ENCODE measurements around the gene GALR3. TPM values are rescaled to one million over a fixed set of nuclear protein-coding genes. Genes with fewer than 3 reads are reported as not detected.
A peak's percentile ranks its signal among the peaks of the same experiment; 100 is the strongest.

Gene GALR3
- total and polyA plus RNA-seq, 2 experiments from 2014 or later: not detected

GRCh38 chr22:37777122-37777687 lies 46.0 kb upstream of the GALR3 start:
- Histone ChIP-seq H3K79me2 (ENCODE audit: insufficient read depth) (no peaks in the 10 kb centered on the region), H3K27ac (peak overlapping the region; percentile 87), H4K20me1 (ENCODE audit: insufficient read depth) (no peaks in the 10 kb centered on the region), H3F3A (ENCODE audit: insufficient read depth) (peaks cover 32% of the 10 kb centered on the region), H3K27me3 (replicated peaks; ENCODE audit: insufficient read depth) (no peaks in the 10 kb centered on the region), H3K9me2 (ENCODE audit: insufficient read depth) (no peaks in the 10 kb centered on the region), H3K9ac (0 out of 2 replicates have a peak overlapping the region, but pooled peaks have one; percentile 6), H3K4me3 (no peak overlapping the region), H2AFZ (no peak overlapping the region), H3K4me1 (ENCODE audit: insufficient read depth) (peaks cover 34% of the 10 kb centered on the region), H3K9me3 (ENCODE audit: low read depth) (no peaks in the 10 kb centered on the region), H3K4me2 (ENCODE audit: unreplicated experiment) (peak overlapping the region; percentile 49), H3K36me3 (ENCODE audit: low read depth) (peaks cover 6% of the 10 kb centered on the region)
- 34 to 37% methylated on average over 11 of the region's 11 CpGs for WGBS, 2 experiments (ENCODE audit: low coverage in 1 of 2, low lambda C conversion rate in 2 of 2, missing lambda C conversion rate in 2 of 2)
- DNase-seq: peak; percentile 86
- in situ Hi-C loops (cut with MboI): no loop called here
- TF ChIP-seq EZH2phosphoT487 (IDR thresholded peaks at IDR 0.05; ENCODE audit: insufficient read depth, low read depth) (no peak), EZH2 (IDR thresholded peaks at IDR 0.05; ENCODE audit: insufficient read depth, poor library complexity, severe bottlenecking) (no peak)

GRCh38 chr22:37778370-37779009 lies 44.7 kb upstream of the GALR3 start:
- no peak for DNase-seq
- H3K9ac ChIP-seq: no peak overlapping the region
- H3K36me3 ChIP-seq (ENCODE audit: low read depth): peaks cover 2% of the 10 kb centered on the region
- H2AFZ ChIP-seq: no peak overlapping the region
- WGBS, 2 experiments (ENCODE audit: low coverage in 1 of 2, low lambda C conversion rate in 2 of 2, missing lambda C conversion rate in 2 of 2): 92 to 95% methylated on average over 10 of the region's 10 CpGs
- H3K27me3 ChIP-seq (replicated peaks; ENCODE audit: insufficient read depth): no peaks in the 10 kb centered on the region
- no peak overlapping the region for H3K4me3 ChIP-seq
- no peaks in the 10 kb centered on the region for H3K9me2 ChIP-seq (ENCODE audit: insufficient read depth)
- no peak overlapping the region for H3K4me2 ChIP-seq (ENCODE audit: unreplicated experiment)
- peaks cover 39% of the 10 kb centered on the region for H3K4me1 ChIP-seq (ENCODE audit: insufficient read depth)
- TF ChIP-seq EZH2phosphoT487 (IDR thresholded peaks at IDR 0.05; ENCODE audit: insufficient read depth, low read depth) (no peak), EZH2 (IDR thresholded peaks at IDR 0.05; ENCODE audit: insufficient read depth, poor library complexity, severe bottlenecking) (no peak)
- H3K27ac ChIP-seq: no peak overlapping the region
- H3K79me2 ChIP-seq (ENCODE audit: insufficient read depth): no peaks in the 10 kb centered on the region
- H3K9me3 ChIP-seq (ENCODE audit: low read depth): no peaks in the 10 kb centered on the region
- peaks cover 32% of the 10 kb centered on the region for H3F3A ChIP-seq (ENCODE audit: insufficient read depth)
- no peaks in the 10 kb centered on the region for H4K20me1 ChIP-seq (ENCODE audit: insufficient read depth)
- in situ Hi-C loops (cut with MboI): no loop called here

DNA sequence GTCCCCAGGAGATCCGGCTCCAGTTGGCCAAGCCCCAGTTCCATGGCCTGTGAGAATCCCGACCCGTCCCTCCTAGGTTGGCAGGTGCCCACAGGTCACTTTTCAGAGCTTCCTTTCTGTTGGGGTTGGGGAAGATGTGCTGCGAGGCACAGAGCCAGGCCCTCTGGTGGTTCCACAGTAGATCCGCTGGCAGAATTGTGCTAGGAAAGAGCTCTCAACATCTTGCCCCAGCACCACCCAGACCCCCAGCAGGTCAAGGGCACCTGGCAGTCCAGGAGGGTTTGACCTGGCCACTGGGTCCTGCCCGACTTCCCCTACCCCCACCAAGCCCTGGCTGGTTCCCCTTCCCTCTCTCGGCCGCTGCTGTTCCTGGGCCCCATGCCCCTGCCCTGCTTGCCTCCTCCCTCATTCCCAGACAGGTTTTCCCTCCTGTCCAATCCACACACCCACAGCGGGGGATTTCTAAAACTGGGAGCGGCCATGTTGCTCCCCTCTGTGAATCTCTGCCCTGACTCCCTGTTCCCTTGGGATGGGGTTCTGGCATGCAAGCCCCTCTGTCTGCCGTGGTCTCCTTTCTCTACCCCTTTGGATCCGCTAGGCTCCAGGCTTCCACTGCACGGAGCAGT lies 41.6 kb upstream of the GALR3 start:
- Histone ChIP-seq H3K9ac (no peak overlapping the region), H3K79me2 (ENCODE audit: insufficient read depth) (no peaks in the 10 kb centered on the region), H3K27me3 (replicated peaks; ENCODE audit: insufficient read depth) (no peaks in the 10 kb centered on the region), H3F3A (ENCODE audit: insufficient read depth) (peaks cover 10% of the 10 kb centered on the region), H3K9me3 (ENCODE audit: low read depth) (no peaks in the 10 kb centered on the region), H4K20me1 (ENCODE audit: insufficient read depth) (no peaks in the 10 kb centered on the region), H3K4me3 (no peak overlapping the region), H3K4me1 (ENCODE audit: insufficient read depth) (peaks cover 23% of the 10 kb centered on the region), H3K4me2 (ENCODE audit: unreplicated experiment) (no peak overlapping the region), H3K9me2 (ENCODE audit: insufficient read depth) (no peaks in the 10 kb centered on the region), H2AFZ (no peak overlapping the region), H3K27ac (no peak overlapping the region), H3K36me3 (ENCODE audit: low read depth) (no peaks in the 10 kb centered on the region)
- peak; percentile 64 for DNase-seq
- WGBS, 2 experiments (ENCODE audit: low coverage in 1 of 2, low lambda C conversion rate in 2 of 2, missing lambda C conversion rate in 2 of 2): 51 to 58% methylated on average over 11 to 13 of the region's 13 CpGs
- in situ Hi-C loops (cut with MboI): no loop called here
- no peak for TF ChIP-seq EZH2phosphoT487 (IDR thresholded peaks at IDR 0.05; ENCODE audit: insufficient read depth, low read depth)
- no peak for TF ChIP-seq EZH2 (IDR thresholded peaks at IDR 0.05; ENCODE audit: insufficient read depth, poor library complexity, severe bottlenecking)

DNA sequence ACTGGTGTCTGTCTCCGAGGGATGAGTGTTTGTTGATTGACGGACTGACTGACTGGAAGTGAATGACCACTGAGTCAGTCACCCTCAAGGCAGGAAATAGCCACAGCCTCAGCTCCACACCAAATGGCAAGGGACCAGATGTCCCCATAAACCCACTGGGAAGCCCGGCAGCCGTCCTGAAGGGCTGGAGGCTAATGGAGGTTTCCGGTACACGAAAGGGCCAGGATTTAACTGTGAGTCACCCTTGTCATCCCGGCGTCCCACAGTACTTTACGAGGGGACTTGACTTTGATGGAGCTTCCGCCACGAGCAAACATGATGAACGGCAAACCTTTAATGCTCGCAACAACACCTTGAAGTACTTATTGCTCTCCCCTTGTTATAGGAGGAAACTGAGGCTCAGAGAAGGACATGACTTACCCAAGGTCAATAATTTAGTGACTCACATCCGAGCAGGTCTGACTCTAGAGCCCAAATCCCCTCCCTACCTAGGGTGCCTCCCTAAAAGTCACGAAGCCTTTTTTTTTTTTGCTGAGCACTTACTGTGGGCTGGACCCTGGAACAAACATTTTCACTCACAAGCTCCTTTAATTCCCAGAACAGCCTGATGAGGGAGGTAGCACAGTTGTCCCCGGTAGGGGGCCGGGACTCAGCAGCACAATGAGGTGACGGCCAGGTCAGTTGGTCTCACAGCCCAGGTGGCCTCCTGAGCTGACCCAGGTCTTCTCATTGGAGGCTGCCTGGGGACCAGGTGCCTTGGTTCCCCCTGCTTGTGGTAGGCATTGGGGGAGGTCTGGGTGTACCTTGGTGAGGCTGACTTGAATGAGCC lies 40.6 kb upstream of the GALR3 start:
- H3K27ac ChIP-seq: no peak overlapping the region
- in situ Hi-C loops (cut with MboI): no loop called here
- 32 to 43% methylated on average over 18 of the region's 18 CpGs for whole genome bisulfite sequencing, 2 experiments (ENCODE audit: low coverage in 1 of 2, low lambda C conversion rate in 2 of 2, missing lambda C conversion rate in 2 of 2)
- H3K36me3 ChIP-seq (ENCODE audit: low read depth): no peaks in the 10 kb centered on the region
- no peaks in the 10 kb centered on the region for H3K27me3 ChIP-seq (replicated peaks; ENCODE audit: insufficient read depth)
- H3K9me3 ChIP-seq (ENCODE audit: low read depth): no peaks in the 10 kb centered on the region
- H4K20me1 ChIP-seq (ENCODE audit: insufficient read depth): no peaks in the 10 kb centered on the region
- no peak overlapping the region for H2AFZ ChIP-seq
- no peak overlapping the region for H3K4me2 ChIP-seq (ENCODE audit: unreplicated experiment)
- DNase-seq: peak; percentile 70
- no peak for TF ChIP-seq EZH2phosphoT487 (IDR thresholded peaks at IDR 0.05; ENCODE audit: insufficient read depth, low read depth)
- H3K4me3 ChIP-seq: no peak overlapping the region
- peaks cover 14% of the 10 kb centered on the region for H3K4me1 ChIP-seq (ENCODE audit: insufficient read depth)
- H3F3A ChIP-seq (ENCODE audit: insufficient read depth): peaks cover under 1% of the 10 kb centered on the region; the same call in 1 of the 2 replicates
- no peak overlapping the region for H3K9ac ChIP-seq
- no peaks in the 10 kb centered on the region for H3K9me2 ChIP-seq (ENCODE audit: insufficient read depth)
- no peaks in the 10 kb centered on the region for H3K79me2 ChIP-seq (ENCODE audit: insufficient read depth)

All from GM23248 (cell line).